ENCODE data around the gene GLG1.

Gene GLG1

GRCh38 chr16:74635303-74635702, 28.4 kb upstream of the GLG1 start:
- H3K9me3 ChIP-seq (ENCODE audit: control insufficient read depth in 5 of 5, low read length in 5 of 5): no peaks in the 10 kb centered on the region
- H3K36me3 ChIP-seq (ENCODE audit: control insufficient read depth in 5 of 5, insufficient read depth in 5 of 5, low read length in 5 of 5): peaks cover 19 to 77% (median 52%) of the 10 kb centered on the region in 5 donors
- H3K27me3 ChIP-seq (ENCODE audit: control insufficient read depth in 5 of 5, insufficient read depth in 4 of 5, low read length in 5 of 5): no peaks in the 10 kb centered on the region
- H3K4me3 ChIP-seq (ENCODE audit: low read depth in 1 of 5, low read length in 5 of 5): no peak overlapping the region
- H3K4me1 ChIP-seq (ENCODE audit: control insufficient read depth in 5 of 5, insufficient read depth in 5 of 5, low read length in 5 of 5): no peaks in the 10 kb centered on the region
- no peak overlapping the region for H3K9ac ChIP-seq (ENCODE audit: low read length in 5 of 5)
- H3K27ac ChIP-seq (ENCODE audit: low read depth, low read length): no peak overlapping the region

GRCh38 chr16:74633686-74634085, 26.8 kb upstream of the GLG1 start:
- no peaks in the 10 kb centered on the region for H3K27me3 ChIP-seq (ENCODE audit: control insufficient read depth in 5 of 5, insufficient read depth in 4 of 5, low read length in 5 of 5)
- peaks cover 20 to 84% (median 53%) of the 10 kb centered on the region in 5 donors for H3K36me3 ChIP-seq (ENCODE audit: control insufficient read depth in 5 of 5, insufficient read depth in 5 of 5, low read length in 5 of 5)
- H3K9me3 ChIP-seq (ENCODE audit: control insufficient read depth in 5 of 5, low read length in 5 of 5): no peaks in the 10 kb centered on the region
- H3K4me3 ChIP-seq (ENCODE audit: low read depth in 1 of 5, low read length in 5 of 5): no peak overlapping the region
- H3K27ac ChIP-seq (ENCODE audit: low read depth, low read length): no peak overlapping the region
- H3K9ac ChIP-seq (ENCODE audit: low read length in 5 of 5): no peak overlapping the region
- no peaks in the 10 kb centered on the region for H3K4me1 ChIP-seq (ENCODE audit: control insufficient read depth in 5 of 5, insufficient read depth in 5 of 5, low read length in 5 of 5)

GRCh38 chr16:74627506-74628220, 20.7 kb upstream of the GLG1 start:
- H3K9ac ChIP-seq (ENCODE audit: low read length in 5 of 5): peak overlapping the region in 1 of 5 donors; percentile 46

GRCh38 chr16:74626741-74627416, 20.0 kb upstream of the GLG1 start:
- H3K27ac ChIP-seq (ENCODE audit: low read depth, low read length): no peak overlapping the region
- H3K9me3 ChIP-seq (ENCODE audit: control insufficient read depth in 5 of 5, low read length in 5 of 5): no peaks in the 10 kb centered on the region
- peak overlapping the region in 2 of 5 donors; percentile 11 to 34 for H3K9ac ChIP-seq (ENCODE audit: low read length in 5 of 5)
- H3K4me1 ChIP-seq (ENCODE audit: control insufficient read depth in 5 of 5, insufficient read depth in 5 of 5, low read length in 5 of 5): peaks cover 0 to 15% (median 0%) of the 10 kb centered on the region in 5 donors
- H3K27me3 ChIP-seq (ENCODE audit: control insufficient read depth in 5 of 5, insufficient read depth in 4 of 5, low read length in 5 of 5): no peaks in the 10 kb centered on the region
- no peak overlapping the region for H3K4me3 ChIP-seq (ENCODE audit: low read depth in 1 of 5, low read length in 5 of 5)
- peaks cover 20 to 94% (median 74%) of the 10 kb centered on the region in 5 donors for H3K36me3 ChIP-seq (ENCODE audit: control insufficient read depth in 5 of 5, insufficient read depth in 5 of 5, low read length in 5 of 5)

More at GRCh38 chr16:74627506-74628220, 20.7 kb upstream of the GLG1 start:
- Histone ChIP-seq H3K27me3 (ENCODE audit: control insufficient read depth in 5 of 5, insufficient read depth in 4 of 5, low read length in 5 of 5) (no peaks in the 10 kb centered on the region), H3K27ac (ENCODE audit: low read depth, low read length) (no peak overlapping the region), H3K9me3 (ENCODE audit: control insufficient read depth in 5 of 5, low read length in 5 of 5) (no peaks in the 10 kb centered on the region), H3K4me1 (ENCODE audit: control insufficient read depth in 5 of 5, insufficient read depth in 5 of 5, low read length in 5 of 5) (peaks cover 0 to 15% (median 0%) of the 10 kb centered on the region in 5 donors), H3K4me3 (ENCODE audit: low read depth in 1 of 5, low read length in 5 of 5) (no peak overlapping the region), H3K36me3 (ENCODE audit: control insufficient read depth in 5 of 5, insufficient read depth in 5 of 5, low read length in 5 of 5) (peaks cover 23 to 94% (median 81%) of the 10 kb centered on the region in 5 donors)

GRCh38 chr16:74625500-74626350, 18.8 kb upstream of the GLG1 start:
- H3K9ac ChIP-seq (ENCODE audit: low read length in 5 of 5): no peak overlapping the region
- peaks cover 0 to 15% (median 0%) of the 10 kb centered on the region in 5 donors for H3K4me1 ChIP-seq (ENCODE audit: control insufficient read depth in 5 of 5, insufficient read depth in 5 of 5, low read length in 5 of 5)
- H3K4me3 ChIP-seq (ENCODE audit: low read depth in 1 of 5, low read length in 5 of 5): no peak overlapping the region
- no peak overlapping the region for H3K27ac ChIP-seq (ENCODE audit: low read depth, low read length)
- peaks cover 17 to 87% (median 68%) of the 10 kb centered on the region in 5 donors for H3K36me3 ChIP-seq (ENCODE audit: control insufficient read depth in 5 of 5, insufficient read depth in 5 of 5, low read length in 5 of 5)
- no peaks in the 10 kb centered on the region for H3K27me3 ChIP-seq (ENCODE audit: control insufficient read depth in 5 of 5, insufficient read depth in 4 of 5, low read length in 5 of 5)
- H3K9me3 ChIP-seq (ENCODE audit: control insufficient read depth in 5 of 5, low read length in 5 of 5): no peaks in the 10 kb centered on the region

GRCh38 chr16:74623839-74624235, 16.9 kb upstream of the GLG1 start:
- H3K4me1 ChIP-seq (ENCODE audit: control insufficient read depth in 5 of 5, insufficient read depth in 5 of 5, low read length in 5 of 5): peaks cover 0 to 15% (median 0%) of the 10 kb centered on the region in 5 donors
- H3K27ac ChIP-seq (ENCODE audit: low read depth, low read length): no peak overlapping the region
- no peak overlapping the region for H3K4me3 ChIP-seq (ENCODE audit: low read depth in 1 of 5, low read length in 5 of 5)
- peaks cover 13 to 74% (median 51%) of the 10 kb centered on the region in 5 donors for H3K36me3 ChIP-seq (ENCODE audit: control insufficient read depth in 5 of 5, insufficient read depth in 5 of 5, low read length in 5 of 5)
- H3K27me3 ChIP-seq (ENCODE audit: control insufficient read depth in 5 of 5, insufficient read depth in 4 of 5, low read length in 5 of 5): no peaks in the 10 kb centered on the region
- no peaks in the 10 kb centered on the region for H3K9me3 ChIP-seq (ENCODE audit: control insufficient read depth in 5 of 5, low read length in 5 of 5)
- no peak overlapping the region for H3K9ac ChIP-seq (ENCODE audit: low read length in 5 of 5)

GRCh38 chr16:74623214-74623838, 16.4 kb upstream of the GLG1 start:
- Histone ChIP-seq H3K36me3 (ENCODE audit: control insufficient read depth in 5 of 5, insufficient read depth in 5 of 5, low read length in 5 of 5) (peaks cover 13 to 69% (median 48%) of the 10 kb centered on the region in 5 donors), H3K27me3 (ENCODE audit: control insufficient read depth in 5 of 5, insufficient read depth in 4 of 5, low read length in 5 of 5) (no peaks in the 10 kb centered on the region)

GRCh38 chr16:74622005-74622404, 15.1 kb upstream of the GLG1 start:
- no peak overlapping the region for H3K9ac ChIP-seq (ENCODE audit: low read length in 5 of 5)
- no peak overlapping the region for H3K27ac ChIP-seq (ENCODE audit: low read depth, low read length)
- H3K9me3 ChIP-seq (ENCODE audit: control insufficient read depth in 5 of 5, low read length in 5 of 5): no peaks in the 10 kb centered on the region
- no peak overlapping the region for H3K4me3 ChIP-seq (ENCODE audit: low read depth in 1 of 5, low read length in 5 of 5)
- H3K4me1 ChIP-seq (ENCODE audit: control insufficient read depth in 5 of 5, insufficient read depth in 5 of 5, low read length in 5 of 5): peaks cover 0 to 3% (median 0%) of the 10 kb centered on the region in 5 donors
- peaks cover 12 to 57% (median 35%) of the 10 kb centered on the region in 5 donors for H3K36me3 ChIP-seq (ENCODE audit: control insufficient read depth in 5 of 5, insufficient read depth in 5 of 5, low read length in 5 of 5)
- no peaks in the 10 kb centered on the region for H3K27me3 ChIP-seq (ENCODE audit: control insufficient read depth in 5 of 5, insufficient read depth in 4 of 5, low read length in 5 of 5)

More at GRCh38 chr16:74623214-74623838, 16.4 kb upstream of the GLG1 start:
- H3K4me3 ChIP-seq (ENCODE audit: low read depth in 1 of 5, low read length in 5 of 5): no peak overlapping the region
- no peak overlapping the region for H3K27ac ChIP-seq (ENCODE audit: low read depth, low read length)
- H3K9ac ChIP-seq (ENCODE audit: low read length in 5 of 5): no peak overlapping the region
- no peaks in the 10 kb centered on the region for H3K9me3 ChIP-seq (ENCODE audit: control insufficient read depth in 5 of 5, low read length in 5 of 5)
- H3K4me1 ChIP-seq (ENCODE audit: control insufficient read depth in 5 of 5, insufficient read depth in 5 of 5, low read length in 5 of 5): peaks cover 0 to 15% (median 0%) of the 10 kb centered on the region in 5 donors

GRCh38 chr16:74617206-74617788, 10.4 kb upstream of the GLG1 start:
- Histone ChIP-seq H3K27ac (ENCODE audit: low read depth, low read length) (no peak overlapping the region), H3K4me3 (ENCODE audit: low read depth in 1 of 5, low read length in 5 of 5) (no peak overlapping the region), H3K9me3 (ENCODE audit: control insufficient read depth in 5 of 5, low read length in 5 of 5) (no peaks in the 10 kb centered on the region), H3K27me3 (ENCODE audit: control insufficient read depth in 5 of 5, insufficient read depth in 4 of 5, low read length in 5 of 5) (no peaks in the 10 kb centered on the region), H3K9ac (ENCODE audit: low read length in 5 of 5) (no peak overlapping the region), H3K36me3 (ENCODE audit: control insufficient read depth in 5 of 5, insufficient read depth in 5 of 5, low read length in 5 of 5) (peaks cover 0 to 13% (median 5%) of the 10 kb centered on the region in 5 donors), H3K4me1 (ENCODE audit: control insufficient read depth in 5 of 5, insufficient read depth in 5 of 5, low read length in 5 of 5) (no peaks in the 10 kb centered on the region)
